ENCODE measurements around the gene GLYR1.

GLYR1 gene

DNA sequence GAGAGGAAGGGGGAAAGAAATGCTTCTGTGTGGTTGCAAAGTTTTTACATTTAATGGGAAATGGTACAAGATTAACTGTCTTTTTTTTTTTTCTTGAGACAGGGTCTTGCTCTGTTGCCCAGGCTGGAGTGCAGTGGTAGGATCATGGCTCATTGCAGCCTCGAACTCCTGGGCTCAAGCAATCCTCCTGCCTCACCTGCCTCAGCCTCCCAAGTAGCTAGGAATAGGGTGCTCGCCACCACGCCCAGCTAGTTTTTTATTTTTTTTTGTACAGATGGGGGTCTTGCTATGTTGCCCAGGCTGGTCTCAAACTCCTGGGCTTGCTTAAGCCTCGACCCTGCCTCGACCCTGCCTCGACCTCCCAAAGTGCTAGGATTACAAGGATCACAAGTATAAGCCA is 40.8 kb downstream of the GLYR1 start:
- H3K36me3 ChIP-seq (ENCODE audit: control insufficient read depth, insufficient read depth, low read length) = peaks cover 59% of the 10 kb centered on the region
- H3K9me3 ChIP-seq (ENCODE audit: control insufficient read depth, low read length) = no peaks in the 10 kb centered on the region
- no peak overlapping the region for H3K4me3 ChIP-seq (ENCODE audit: extremely low read depth, insufficient read depth, low read length, poor library complexity, severe bottlenecking)
- H3K4me1 ChIP-seq (ENCODE audit: control insufficient read depth, insufficient read depth, low read length, poor library complexity, severe bottlenecking) = peaks cover 18% of the 10 kb centered on the region
- H3K27ac ChIP-seq (ENCODE audit: low read depth, low read length, severe bottlenecking) = no peak overlapping the region
- 85 to 100% methylated on average over 3 to 4 of the region's 6 CpGs for WGBS, 2 experiments (ENCODE audit: insufficient coverage in 2 of 2)

DNA sequence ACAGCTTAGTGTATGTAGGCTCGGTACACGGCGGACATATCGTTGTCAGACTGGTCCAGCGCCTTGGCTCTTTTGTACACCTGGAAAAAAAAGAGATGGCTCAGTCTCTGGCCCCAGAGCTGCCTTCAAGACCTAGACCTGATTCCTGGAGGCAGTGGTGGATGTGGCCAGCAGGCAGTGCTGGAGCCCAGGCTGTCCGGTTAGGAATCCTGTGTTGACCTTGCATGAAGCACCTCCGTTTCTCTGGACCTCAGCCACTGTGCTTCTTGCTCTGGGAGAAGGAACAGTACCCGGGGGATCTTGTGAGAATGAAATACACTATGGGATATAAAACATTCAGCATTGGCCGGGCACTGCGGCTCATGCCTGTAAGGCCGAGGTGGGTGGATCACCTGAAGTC is 41.9 kb downstream of the GLYR1 start:
- WGBS, 2 experiments (ENCODE audit: insufficient coverage in 2 of 2) = 89 to 93% methylated on average over 5 to 11 of the region's 11 CpGs
- H3K4me3 ChIP-seq (ENCODE audit: extremely low read depth, insufficient read depth, low read length, poor library complexity, severe bottlenecking) = no peak overlapping the region
- no peak overlapping the region for H3K27ac ChIP-seq (ENCODE audit: low read depth, low read length, severe bottlenecking)
- peaks cover 23% of the 10 kb centered on the region for H3K4me1 ChIP-seq (ENCODE audit: control insufficient read depth, insufficient read depth, low read length, poor library complexity, severe bottlenecking)
- H3K9me3 ChIP-seq (ENCODE audit: control insufficient read depth, low read length) = no peaks in the 10 kb centered on the region
- peaks cover 50% of the 10 kb centered on the region for H3K36me3 ChIP-seq (ENCODE audit: control insufficient read depth, insufficient read depth, low read length)

DNA sequence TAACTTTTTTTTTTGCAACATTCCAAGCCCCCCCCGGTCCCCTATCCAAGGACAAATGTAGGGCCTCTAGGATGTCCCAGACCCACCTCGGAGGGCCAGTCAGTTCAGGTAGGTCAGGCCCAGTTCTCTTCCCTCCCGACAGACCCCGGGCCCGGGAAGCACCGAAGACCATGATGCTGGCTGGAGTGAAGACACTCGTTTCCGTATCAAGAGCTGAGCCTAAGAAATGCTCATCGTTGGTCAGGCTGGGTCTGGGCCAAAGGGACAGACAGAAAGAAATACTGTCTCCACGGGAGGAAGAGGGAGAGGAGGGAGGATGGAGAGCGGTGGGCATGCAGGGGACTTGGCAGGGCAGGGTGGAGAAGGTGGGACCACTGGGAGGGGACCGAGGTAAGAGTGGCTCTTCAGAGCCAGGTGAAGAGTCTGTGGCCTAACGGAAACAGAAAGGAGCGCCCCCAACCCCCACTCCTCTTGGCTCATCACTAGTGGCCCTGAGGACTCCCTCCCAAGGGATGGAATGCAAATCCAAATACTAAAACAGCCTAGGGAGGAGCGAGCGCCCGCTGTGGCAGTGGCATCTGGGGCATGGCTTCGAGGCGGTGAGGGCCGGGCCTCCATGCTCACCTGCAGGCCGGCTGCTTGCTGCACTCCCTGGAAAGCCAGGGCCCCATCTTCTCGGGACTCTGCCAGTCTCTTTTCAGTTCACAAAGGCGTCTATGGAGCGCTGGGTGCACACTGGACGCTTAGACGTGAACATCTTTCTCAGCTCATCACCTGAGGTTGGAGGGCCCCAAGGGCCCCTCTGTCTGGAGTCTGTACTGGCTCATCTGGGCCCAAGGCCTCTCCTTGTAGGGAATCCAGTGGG is 43.0 kb downstream of the GLYR1 start:
- WGBS, 2 experiments (ENCODE audit: insufficient coverage in 2 of 2) = 89 to 91% methylated on average over 22 to 24 of the region's 26 CpGs
- Histone ChIP-seq H3K4me3 (ENCODE audit: extremely low read depth, insufficient read depth, low read length, poor library complexity, severe bottlenecking) (no peak overlapping the region), H3K27ac (ENCODE audit: low read depth, low read length, severe bottlenecking) (peak overlapping the region; percentile 64), H3K36me3 (ENCODE audit: control insufficient read depth, insufficient read depth, low read length) (peaks cover 52% of the 10 kb centered on the region), H3K9me3 (ENCODE audit: control insufficient read depth, low read length) (no peaks in the 10 kb centered on the region), H3K4me1 (ENCODE audit: control insufficient read depth, insufficient read depth, low read length, poor library complexity, severe bottlenecking) (peaks cover 23% of the 10 kb centered on the region)

DNA sequence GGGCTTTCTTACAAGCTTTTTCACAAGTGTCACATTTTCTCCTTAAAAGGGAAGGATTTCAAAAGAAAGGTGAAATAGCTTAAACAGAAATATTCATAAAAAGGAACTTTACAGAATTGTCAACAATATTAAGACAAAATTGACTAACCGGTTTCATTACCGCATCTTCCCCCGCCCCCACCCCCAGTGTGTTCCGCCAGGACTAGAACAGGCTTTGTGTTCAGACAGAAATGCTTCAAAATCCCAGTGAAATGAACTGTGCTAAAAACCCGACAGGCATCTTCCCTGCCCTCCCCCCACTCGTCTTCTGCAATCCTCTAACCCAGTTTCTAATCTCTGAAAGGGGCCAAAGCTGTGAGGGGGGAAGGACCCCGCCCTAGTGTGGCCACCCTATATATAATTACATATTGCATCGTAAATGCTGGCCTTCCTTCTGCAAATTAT is 43.7 kb downstream of the GLYR1 start:
- peaks cover 47% of the 10 kb centered on the region for H3K36me3 ChIP-seq (ENCODE audit: control insufficient read depth, insufficient read depth, low read length)
- H3K4me1 ChIP-seq (ENCODE audit: control insufficient read depth, insufficient read depth, low read length, poor library complexity, severe bottlenecking) = peaks cover 23% of the 10 kb centered on the region
- peak overlapping the region; percentile 81 for H3K27ac ChIP-seq (ENCODE audit: low read depth, low read length, severe bottlenecking)
- WGBS, 2 experiments (ENCODE audit: insufficient coverage in 2 of 2) = 25 to 66% methylated on average over 1 to 6 of the region's 8 CpGs
- no peaks in the 10 kb centered on the region for H3K9me3 ChIP-seq (ENCODE audit: control insufficient read depth, low read length)
- peak overlapping the region; percentile 68 for H3K4me3 ChIP-seq (ENCODE audit: extremely low read depth, insufficient read depth, low read length, poor library complexity, severe bottlenecking)

DNA sequence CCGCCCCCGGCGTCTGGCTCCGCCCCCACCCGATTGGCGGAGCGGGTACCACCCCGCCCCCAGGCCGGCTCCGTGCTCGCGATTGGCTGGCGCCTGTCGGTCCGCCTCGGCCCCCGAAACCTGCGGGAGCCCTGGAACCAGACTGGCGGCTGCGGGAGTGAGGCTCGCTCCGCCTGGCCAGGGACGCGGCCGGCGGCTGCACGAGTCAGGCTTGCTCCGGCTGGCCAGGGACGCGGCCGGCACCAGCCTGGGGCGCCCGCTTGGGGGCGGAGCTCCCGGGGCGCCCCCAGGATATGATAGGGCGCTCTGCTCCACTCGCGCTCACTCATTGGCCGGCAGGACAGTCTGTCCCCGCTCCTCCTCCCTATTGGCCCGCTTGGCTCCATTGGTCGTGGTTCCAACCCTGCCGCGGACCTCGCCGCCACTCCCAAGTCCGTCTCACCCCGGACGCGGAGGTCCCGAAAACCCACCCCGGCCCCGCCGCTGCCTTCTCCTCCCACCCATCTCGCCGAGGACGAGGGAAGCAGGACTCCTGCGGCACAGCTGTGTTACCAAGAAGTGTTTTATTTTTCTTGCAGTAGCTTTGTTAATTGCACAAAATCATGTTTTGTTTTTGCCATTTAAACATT is 44.3 kb downstream of the GLYR1 start:
- peaks cover 23% of the 10 kb centered on the region for H3K4me1 ChIP-seq (ENCODE audit: control insufficient read depth, insufficient read depth, low read length, poor library complexity, severe bottlenecking)
- no peaks in the 10 kb centered on the region for H3K9me3 ChIP-seq (ENCODE audit: control insufficient read depth, low read length)
- peak overlapping the region; percentile 81 for H3K27ac ChIP-seq (ENCODE audit: low read depth, low read length, severe bottlenecking)
- H3K4me3 ChIP-seq (ENCODE audit: extremely low read depth, insufficient read depth, low read length, poor library complexity, severe bottlenecking) = peak overlapping the region; percentile 68
- peaks cover 41% of the 10 kb centered on the region for H3K36me3 ChIP-seq (ENCODE audit: control insufficient read depth, insufficient read depth, low read length)
- 0% methylated on average over 31 to 52 of the region's 59 CpGs for whole genome bisulfite sequencing, 2 experiments (ENCODE audit: insufficient coverage in 2 of 2)

DNA sequence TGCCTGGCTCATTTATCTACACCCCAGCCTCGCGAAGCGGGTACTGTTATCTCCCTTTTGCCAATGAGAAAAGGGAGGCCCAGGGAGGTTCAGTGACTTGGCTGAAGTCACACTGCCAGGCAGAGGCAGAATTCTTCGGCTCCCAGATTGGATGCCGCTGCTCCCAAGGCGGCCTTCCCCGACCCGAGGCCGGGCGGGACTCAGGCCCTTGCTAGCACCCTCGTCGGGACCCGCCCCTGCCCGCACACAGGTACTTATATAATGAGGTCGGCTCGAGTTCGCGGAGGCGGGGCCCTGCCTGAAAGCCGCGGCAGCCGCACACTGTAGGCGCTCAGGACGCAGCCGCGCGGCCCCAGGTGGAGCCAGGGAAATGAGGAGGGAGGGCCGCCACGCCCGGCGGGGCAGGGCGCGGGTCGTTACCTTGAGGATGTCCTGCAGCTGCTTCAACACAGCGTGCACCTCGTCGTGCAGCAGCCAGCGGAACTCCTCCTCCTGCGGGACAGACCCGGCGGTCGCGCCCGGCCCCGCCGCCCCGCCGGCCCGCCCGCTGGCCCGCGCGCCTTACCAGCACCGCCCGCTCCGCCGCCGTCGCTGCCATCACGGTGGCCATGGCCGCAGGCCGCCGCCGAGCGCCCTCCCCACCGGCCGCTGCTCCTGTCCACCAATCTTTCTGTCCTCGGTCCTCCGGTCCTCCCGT is 45.0 kb downstream of the GLYR1 start, which contains the start of gene ROGDI:
Gene ROGDI (minus strand): TSS at position 672 of the 697 bp plus-strand sequence. CDS start 62 bp downstream, at position 610.
- 0% methylated on average over 36 to 62 of the region's 70 CpGs for WGBS, 2 experiments (ENCODE audit: insufficient coverage in 2 of 2)
- peaks cover 23% of the 10 kb centered on the region for H3K4me1 ChIP-seq (ENCODE audit: control insufficient read depth, insufficient read depth, low read length, poor library complexity, severe bottlenecking)
- no peaks in the 10 kb centered on the region for H3K9me3 ChIP-seq (ENCODE audit: control insufficient read depth, low read length)
- H3K4me3 ChIP-seq (ENCODE audit: extremely low read depth, insufficient read depth, low read length, poor library complexity, severe bottlenecking) = peak within 1 kb of the TSS; percentile 68
- H3K36me3 ChIP-seq (ENCODE audit: control insufficient read depth, insufficient read depth, low read length) = peaks cover 35% of the 10 kb centered on the region
- H3K27ac ChIP-seq (ENCODE audit: low read depth, low read length, severe bottlenecking) = peak within 1 kb of the TSS; percentile 81

DNA sequence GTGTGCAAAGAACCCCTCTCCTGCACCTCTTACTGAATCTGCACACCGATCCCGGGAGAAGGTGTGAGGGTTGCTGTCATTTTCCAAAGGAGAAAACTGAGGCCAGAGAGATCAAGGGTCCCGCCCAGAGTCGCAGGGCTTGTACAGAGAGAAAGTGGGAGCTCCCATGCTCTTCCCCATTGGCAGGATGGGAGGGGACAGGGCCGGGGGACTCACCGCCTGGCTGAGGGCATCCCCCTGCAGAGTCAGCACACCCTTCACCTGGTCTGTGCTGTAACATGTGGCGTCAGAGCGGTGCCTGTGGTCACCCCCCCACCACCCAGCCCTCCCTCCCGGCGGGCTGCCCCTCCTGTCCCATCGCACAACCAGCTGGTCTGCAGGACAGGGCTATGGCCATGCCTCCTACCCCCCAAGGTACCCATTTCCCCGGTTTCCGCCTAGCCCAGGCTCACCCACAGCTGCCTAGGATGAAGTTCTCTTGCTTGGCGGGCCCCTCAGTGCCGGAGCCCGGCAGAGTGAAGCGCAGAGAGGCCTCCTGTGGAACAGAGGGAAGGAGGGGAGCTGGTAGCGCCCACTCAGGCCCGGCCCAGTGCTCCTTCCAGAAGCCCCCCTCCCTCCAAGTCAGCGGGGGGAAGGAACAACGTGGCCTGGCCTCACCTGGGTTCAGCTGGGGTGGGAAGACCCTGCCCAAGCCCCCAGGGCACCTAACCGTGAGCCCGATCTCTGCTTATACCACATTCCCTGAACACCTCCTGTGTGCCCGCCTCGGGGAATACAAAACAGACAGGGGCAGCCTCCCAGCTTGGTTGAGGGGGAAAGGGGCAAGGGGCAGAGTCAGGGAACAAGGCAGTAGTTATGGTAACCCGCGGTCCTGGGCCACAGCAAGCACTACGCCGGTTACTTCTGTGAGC is 45.8 kb downstream of the GLYR1 start:
- Histone ChIP-seq H3K4me3 (ENCODE audit: extremely low read depth, insufficient read depth, low read length, poor library complexity, severe bottlenecking) (peak overlapping the region; percentile 68), H3K27ac (ENCODE audit: low read depth, low read length, severe bottlenecking) (no peak overlapping the region), H3K9me3 (ENCODE audit: control insufficient read depth, low read length) (no peaks in the 10 kb centered on the region), H3K4me1 (ENCODE audit: control insufficient read depth, insufficient read depth, low read length, poor library complexity, severe bottlenecking) (peaks cover 23% of the 10 kb centered on the region), H3K36me3 (ENCODE audit: control insufficient read depth, insufficient read depth, low read length) (peaks cover 30% of the 10 kb centered on the region)
- 58 to 60% methylated on average over 14 to 15 of the region's 29 CpGs for WGBS, 2 experiments (ENCODE audit: insufficient coverage in 2 of 2)

DNA sequence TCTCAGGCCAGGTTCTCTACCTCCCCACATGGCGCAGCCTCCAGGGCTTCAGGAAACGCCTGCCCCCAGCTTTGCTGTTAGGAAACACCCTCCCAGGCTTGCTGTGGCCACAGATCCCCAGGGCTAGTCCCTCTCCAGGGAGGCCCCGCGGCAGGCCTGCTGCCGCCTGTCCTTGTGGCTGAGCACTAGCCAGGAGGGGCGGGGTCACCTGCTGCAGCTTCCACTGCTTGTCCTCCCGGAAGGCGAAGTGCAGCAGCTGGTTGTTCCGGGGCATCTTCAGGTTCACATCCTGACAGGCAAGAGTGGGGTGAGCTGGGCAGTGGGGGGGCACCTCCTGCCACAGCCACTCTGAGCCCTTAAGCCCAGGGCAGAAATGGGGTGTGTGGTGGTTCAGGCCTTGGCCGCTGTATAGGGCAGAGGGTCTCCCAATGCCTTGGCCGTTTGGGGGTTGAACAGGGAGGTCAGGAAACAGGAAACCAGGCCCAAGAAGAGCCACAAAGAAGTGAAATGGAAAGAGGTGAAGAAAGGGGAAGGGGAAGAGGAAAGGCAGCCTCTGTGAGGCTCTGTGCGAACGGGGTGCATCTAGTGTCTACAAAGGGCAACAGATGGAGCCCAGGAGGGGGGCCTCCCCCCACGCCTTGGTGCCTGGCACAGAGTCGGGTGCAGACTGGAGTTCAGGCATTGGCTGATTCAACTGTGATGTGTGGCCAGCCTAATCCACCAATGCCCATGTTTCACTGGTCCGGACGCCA is 46.6 kb downstream of the GLYR1 start:
- no peaks in the 10 kb centered on the region for H3K9me3 ChIP-seq (ENCODE audit: control insufficient read depth, low read length)
- 92 to 96% methylated on average over 15 to 17 of the region's 17 CpGs for WGBS, 2 experiments (ENCODE audit: insufficient coverage in 2 of 2)
- no peak overlapping the region for H3K27ac ChIP-seq (ENCODE audit: low read depth, low read length, severe bottlenecking)
- peaks cover 23% of the 10 kb centered on the region for H3K4me1 ChIP-seq (ENCODE audit: control insufficient read depth, insufficient read depth, low read length, poor library complexity, severe bottlenecking)
- H3K4me3 ChIP-seq (ENCODE audit: extremely low read depth, insufficient read depth, low read length, poor library complexity, severe bottlenecking) = no peak overlapping the region
- peaks cover 21% of the 10 kb centered on the region for H3K36me3 ChIP-seq (ENCODE audit: control insufficient read depth, insufficient read depth, low read length)

DNA sequence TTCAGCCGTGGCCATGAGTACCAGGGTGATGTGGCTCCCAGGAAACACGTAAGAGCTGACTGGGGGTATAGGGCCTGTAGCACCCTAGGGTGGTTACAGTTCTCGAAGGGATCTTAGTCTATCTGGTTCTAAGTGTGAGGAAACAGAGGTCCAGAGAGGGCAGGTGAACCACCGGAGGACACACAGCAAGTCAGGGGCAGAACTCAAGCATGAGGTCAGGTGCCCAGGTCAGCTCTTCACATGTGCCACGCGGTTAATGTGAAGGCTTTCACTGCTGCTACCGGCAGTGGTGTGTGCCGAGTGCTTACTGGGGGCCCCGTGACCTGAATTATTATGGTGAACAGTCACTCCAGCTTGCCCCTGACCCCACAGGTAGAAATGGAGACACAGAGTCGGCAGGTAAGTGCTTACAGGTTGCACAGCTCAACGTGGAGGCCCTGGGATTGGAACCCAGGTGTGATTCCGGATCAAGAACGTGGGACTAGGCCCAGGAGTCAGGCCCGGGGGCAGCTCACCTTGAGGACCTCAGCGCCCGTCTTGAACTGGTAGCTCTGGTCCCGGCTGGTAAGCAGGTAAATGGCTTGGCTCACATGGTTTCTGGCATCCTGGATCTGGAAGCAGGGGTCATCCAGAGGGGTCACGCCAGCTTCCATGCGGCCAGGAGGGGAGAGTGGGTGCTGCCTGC is 47.8 kb downstream of the GLYR1 start:
- 94 to 97% methylated on average over 19 of the region's 19 CpGs for WGBS, 2 experiments (ENCODE audit: insufficient coverage in 2 of 2)
- no peak overlapping the region for H3K27ac ChIP-seq (ENCODE audit: low read depth, low read length, severe bottlenecking)
- no peaks in the 10 kb centered on the region for H3K9me3 ChIP-seq (ENCODE audit: control insufficient read depth, low read length)
- H3K4me1 ChIP-seq (ENCODE audit: control insufficient read depth, insufficient read depth, low read length, poor library complexity, severe bottlenecking) = peaks cover 18% of the 10 kb centered on the region
- H3K36me3 ChIP-seq (ENCODE audit: control insufficient read depth, insufficient read depth, low read length) = peaks cover 12% of the 10 kb centered on the region
- no peak overlapping the region for H3K4me3 ChIP-seq (ENCODE audit: extremely low read depth, insufficient read depth, low read length, poor library complexity, severe bottlenecking)

All from mesodermal cell (in vitro differentiated cells).